Measurements from ENCODE around the gene RET.
"Not testable (repeated sequence)": the region's sequence is repeated elsewhere in the genome, so short reads cannot be mapped to it uniquely, and the experiment has no call there.

Gene RET

GRCh38 chr10:43138021-43138756 lies 61.3 kb downstream of the RET start, which contains the start of gene CSGALNACT2:
Gene CSGALNACT2 (plus strand): TSS chr10:43138445. CDS start chr10:43155150, 16,705 bp downstream.
- DNase-seq, result peak; percentile 84

- peak; percentile 54 for DNase-seq
Measured at GRCh38 chr10:43138757-43139241, 61.9 kb downstream of the RET start.

- no peak for DNase-seq
Measured at GRCh38 chr10:43141421-43141820, 64.6 kb downstream of the RET start.

GRCh38 chr10:43145311-43145710 lies 68.4 kb downstream of the RET start:
- DNase-seq, result no peak

GRCh38 chr10:43145936-43146335 lies 69.1 kb downstream of the RET start:
- not testable (repeated sequence) for DNase-seq

GRCh38 chr10:43151371-43151770 lies 74.5 kb downstream of the RET start:
- no peak for DNase-seq

GRCh38 chr10:43153901-43154300 lies 77.0 kb downstream of the RET start:
- DNase-seq, result no peak

- no peak for DNase-seq
Measured at GRCh38 chr10:43155221-43155620, 78.4 kb downstream of the RET start.

GRCh38 chr10:43155741-43156140 lies 78.9 kb downstream of the RET start:
- no peak for DNase-seq

- DNase-seq, result no peak
Measured at GRCh38 chr10:43156590-43157341, 79.9 kb downstream of the RET start.

- no peak for DNase-seq
Measured at GRCh38 chr10:43158636-43159035, 81.8 kb downstream of the RET start.

GRCh38 chr10:43160046-43160920 lies 83.4 kb downstream of the RET start:
- peak; percentile 48 for DNase-seq

- no peak for DNase-seq
Measured at GRCh38 chr10:43160921-43161255, 84.0 kb downstream of the RET start.

- no peak for DNase-seq
Measured at GRCh38 chr10:43162604-43163003, 85.7 kb downstream of the RET start.

- DNase-seq, result no peak
Measured at GRCh38 chr10:43166207-43166879, 89.5 kb downstream of the RET start.

- no peak for DNase-seq
Measured at GRCh38 chr10:43166880-43167497, 90.1 kb downstream of the RET start.

GRCh38 chr10:43167498-43167889 lies 90.6 kb downstream of the RET start:
- DNase-seq, result no peak

GRCh38 chr10:43170491-43170890 lies 93.6 kb downstream of the RET start:
- no peak for DNase-seq

- DNase-seq, result no peak
Measured at GRCh38 chr10:43172645-43173044, 95.8 kb downstream of the RET start.

GRCh38 chr10:43173120-43173519 lies 96.3 kb downstream of the RET start:
- DNase-seq, result no peak

GRCh38 chr10:43174969-43175368 lies 98.1 kb downstream of the RET start:
- DNase-seq, result no peak

- no peak for DNase-seq
Measured at GRCh38 chr10:43176271-43176670, 99.4 kb downstream of the RET start.
